Mucosa of gallbladder (tissue), 1 donor: ENCODE measurements around the gene RTL1. TPM values are rescaled to one million over a fixed set of nuclear protein-coding genes. Genes with fewer than 3 reads are reported as not detected.

Source experiments
- DNase-seq: peaks from one replicate; pipeline ENCODE4 v3.0.0-alpha.2; 2020; ENCODE audit warnings: low spot score
- total RNA-seq: library from RNA; stranded (reverse); gene quantifications from one replicate; pipeline ENCODE4 v1.2.1, GENCODE V29; 2021
- donor health status: DM: no; HTN: no; CAD: no.

The RTL1 gene
- total RNA-seq, 1 donor from 2014 or later: 0.09 TPM

GRCh38 chr14:100898935-100899883 lies 4.3 kb downstream of the RTL1 start:
- peak; percentile 34 for DNase-seq

DNA sequence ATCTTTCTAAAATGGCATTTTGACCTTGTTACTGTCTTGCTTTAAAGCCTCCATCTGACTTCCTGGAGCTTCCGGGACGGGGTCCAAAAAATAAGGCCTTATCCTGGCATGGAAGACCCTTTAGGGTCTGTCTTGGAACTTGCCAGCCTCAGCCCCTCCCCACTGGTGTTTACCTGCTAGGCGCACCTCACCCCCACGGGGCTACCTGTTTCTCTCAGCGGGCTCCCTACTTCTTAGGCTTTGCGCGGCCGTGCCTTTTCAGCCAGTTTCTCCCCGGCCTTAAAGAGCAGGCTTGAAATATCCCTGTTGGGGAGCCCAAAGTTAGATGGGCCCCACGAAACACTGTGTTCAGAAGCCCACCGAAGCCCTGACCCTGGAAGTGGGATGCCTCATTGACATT lies 5.1 kb downstream of the RTL1 start:
- peak; percentile 8 for DNase-seq

DNA sequence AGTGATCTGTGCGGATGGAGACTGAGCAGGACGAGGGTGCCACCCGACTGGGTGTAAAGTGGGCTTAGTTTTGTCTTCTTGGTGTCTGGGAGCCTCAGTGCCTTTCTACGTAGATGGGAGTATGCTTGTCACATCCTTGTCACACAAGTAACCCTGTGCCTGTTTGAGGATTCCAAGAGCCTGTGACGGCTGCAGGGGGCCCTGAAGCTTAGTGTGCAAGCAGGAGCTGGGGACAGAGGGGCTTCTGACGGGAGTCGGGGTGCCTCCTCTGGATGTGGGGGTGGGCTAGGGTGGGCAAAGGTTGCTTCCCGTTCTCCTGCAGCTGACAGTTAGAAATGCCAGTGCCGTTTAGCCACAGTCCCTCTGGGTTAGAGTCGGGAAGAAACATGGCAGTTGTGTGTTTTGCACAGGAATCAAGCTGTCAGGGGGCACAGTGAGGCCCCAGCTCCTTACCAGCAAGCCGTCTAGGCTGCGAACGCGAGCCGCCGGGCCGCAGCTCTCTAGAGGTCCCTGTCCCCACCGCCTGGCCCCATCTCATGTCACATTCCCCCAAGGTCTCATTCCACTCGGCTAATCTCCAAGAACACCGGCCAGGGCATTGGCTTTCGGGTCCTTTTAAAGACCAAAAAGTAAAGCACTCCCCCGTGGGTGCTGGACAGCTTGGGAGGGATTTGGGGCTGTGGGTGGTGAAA lies 7.0 kb downstream of the RTL1 start:
- no peak for DNase-seq

GRCh38 chr14:100895411-100895810 lies 8.1 kb downstream of the RTL1 start:
- DNase-seq: no peak

GRCh38 chr14:100894416-100894815 lies 9.1 kb downstream of the RTL1 start:
- DNase-seq: no peak

DNA sequence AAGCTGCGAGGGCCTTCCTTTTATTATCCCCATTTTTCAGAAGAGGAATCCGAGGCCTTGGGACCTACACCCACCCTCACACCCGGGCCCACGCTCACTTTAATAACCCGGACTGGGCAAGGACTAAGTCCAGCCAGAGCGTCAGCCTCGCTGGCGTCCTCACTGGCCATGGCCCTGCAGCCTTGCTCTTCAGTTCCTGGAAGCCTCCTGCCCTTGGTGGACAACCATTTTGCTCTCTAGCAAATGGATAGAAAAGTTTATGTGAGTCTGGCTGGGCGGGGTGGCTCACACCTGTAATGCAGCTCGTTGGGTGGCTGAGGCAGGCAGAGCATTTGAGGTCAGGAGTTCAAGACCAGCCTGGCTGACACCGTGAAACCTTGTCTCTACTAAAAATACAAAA lies 9.8 kb downstream of the RTL1 start:
- no peak for DNase-seq

GRCh38 chr14:100893228-100893601 lies 10.3 kb downstream of the RTL1 start:
- DNase-seq: no peak

DNA sequence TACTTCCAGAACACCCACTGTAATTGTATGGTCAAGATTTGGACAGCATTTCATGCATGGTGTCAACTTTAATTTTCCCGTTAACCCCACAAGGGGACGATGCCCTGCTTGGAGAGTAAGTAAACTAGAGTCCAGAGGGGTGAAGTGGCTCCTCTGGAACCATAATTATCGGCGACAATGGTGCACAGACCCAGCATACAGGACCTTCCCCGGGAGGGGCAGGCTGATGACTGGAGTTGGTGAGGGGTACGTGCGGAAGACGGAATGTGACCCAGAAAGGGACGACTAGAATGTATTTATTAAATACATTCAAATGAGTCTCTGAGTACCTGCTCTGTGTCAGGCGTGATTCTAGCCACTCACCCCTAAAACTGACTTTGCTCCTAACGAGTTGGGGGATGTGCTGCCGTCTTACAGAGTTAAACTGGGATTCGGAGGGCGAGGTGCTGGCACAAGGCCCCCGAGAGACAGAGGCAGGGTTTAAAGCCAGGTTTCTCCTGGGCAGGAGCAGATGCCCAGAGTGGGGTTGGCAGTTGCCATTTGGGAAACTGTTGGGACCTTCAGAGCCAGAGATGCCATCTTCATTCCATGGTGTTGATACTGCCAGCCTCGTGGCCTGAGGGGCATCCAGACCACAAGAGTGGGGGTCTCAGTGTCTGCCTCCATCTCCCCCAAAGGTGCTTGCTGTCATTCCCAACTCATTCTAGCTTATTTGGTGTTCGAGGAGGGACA lies 10.9 kb downstream of the RTL1 start:
- no peak for DNase-seq

DNA sequence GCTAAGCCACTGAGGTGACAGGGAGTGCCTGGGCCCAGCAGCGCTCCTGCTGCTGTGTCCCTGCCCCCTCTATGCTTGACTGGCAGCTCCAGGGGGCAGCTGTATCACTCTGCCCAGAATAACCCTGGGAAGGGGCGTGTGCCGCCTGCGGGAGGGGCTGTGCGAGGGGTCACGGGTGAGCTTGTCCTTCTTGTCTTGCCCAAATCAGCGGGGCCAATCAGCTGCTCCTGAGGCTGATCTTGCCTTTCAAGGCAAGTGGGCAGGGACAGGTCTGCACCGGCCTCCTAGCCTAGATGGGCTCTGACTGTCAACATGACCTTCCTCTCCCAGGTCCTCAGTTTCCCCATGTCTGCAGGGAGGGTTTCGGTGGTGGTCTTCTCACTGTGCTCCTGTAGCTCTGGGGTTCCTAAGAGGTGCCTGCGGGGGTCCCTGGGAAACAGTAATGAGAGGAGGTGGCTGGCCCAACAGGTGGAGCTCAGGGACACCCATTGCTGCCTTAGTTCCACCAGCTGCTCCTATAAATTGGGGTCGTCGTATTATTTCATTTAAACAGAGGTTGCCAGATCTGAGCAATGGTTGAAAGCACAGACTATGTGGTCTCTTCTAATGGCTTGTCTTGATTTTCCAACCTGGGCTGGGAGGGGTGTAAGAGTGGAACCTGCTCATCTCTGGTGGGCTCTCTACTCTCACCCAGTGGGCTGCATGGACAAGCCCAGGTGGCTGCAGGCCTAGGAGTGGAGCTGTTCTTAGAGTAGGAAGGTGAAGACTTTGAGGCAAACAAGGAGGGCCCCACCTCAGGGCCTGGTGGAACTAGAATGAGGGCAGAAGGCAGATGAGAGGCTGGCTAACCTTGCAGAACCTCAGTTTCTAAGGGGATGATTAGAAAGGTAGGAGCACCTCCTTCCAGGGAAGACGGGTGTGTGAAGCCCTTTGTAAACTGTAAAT lies 11.7 kb downstream of the RTL1 start:
- no peak for DNase-seq

GRCh38 chr14:100891051-100891450 lies 12.5 kb downstream of the RTL1 start:
- DNase-seq: no peak

GRCh38 chr14:100890061-100890850 lies 13.3 kb downstream of the RTL1 start:
- DNase-seq: no peak

DNA sequence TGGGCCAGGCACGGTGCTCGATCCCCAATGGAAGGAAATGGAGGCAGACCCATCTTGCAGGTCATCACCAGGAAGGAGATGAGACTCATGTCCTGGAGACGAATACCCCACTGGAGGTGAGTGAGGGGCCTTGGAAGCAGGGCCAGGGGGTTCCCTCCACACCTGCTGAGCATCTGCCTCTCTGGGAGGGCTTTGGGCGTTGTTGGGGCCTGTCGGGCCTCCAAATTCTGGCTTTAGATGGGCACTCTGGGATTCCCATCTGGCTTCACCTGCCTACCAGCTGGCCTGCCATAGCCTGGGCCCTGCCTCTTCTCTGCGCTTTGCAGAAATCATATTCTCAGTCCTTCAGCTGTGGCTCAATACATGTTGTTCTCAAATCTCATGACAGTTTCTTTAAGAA lies 13.9 kb downstream of the RTL1 start:
- no peak for DNase-seq

DNA sequence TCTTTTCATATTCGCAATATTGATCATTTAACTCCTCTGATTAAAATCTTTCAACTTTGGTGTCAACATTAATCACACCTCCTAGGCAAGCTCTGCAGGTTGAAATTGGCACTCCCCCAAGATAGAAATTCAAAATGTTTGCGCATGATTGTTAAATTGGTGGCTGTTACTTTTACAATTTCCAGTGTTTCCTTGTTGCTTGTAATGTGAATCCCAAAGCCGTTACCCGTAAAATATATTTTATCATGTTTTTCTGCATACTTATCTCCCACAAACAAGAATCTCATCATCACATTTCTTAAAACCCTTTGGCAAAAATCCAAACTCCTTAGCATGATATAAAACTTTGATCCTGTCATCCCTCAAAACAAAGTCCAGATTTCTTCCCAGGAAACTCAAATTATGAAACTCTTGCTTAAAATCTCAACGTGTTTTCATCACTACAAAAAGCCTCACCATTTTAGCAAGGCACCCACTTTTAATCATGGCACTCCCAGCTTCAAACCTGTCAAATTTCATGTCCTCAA lies 14.7 kb downstream of the RTL1 start:
- no peak for DNase-seq

- no peak for DNase-seq
These were observed 15.7 kb downstream of the RTL1 start for GRCh38 chr14:100887728-100888335.

- no peak for DNase-seq
These were observed 17.9 kb downstream of the RTL1 start for GRCh38 chr14:100885617-100886016.

- no peak for DNase-seq
These were observed 18.3 kb downstream of the RTL1 start for GRCh38 chr14:100885196-100885595.

DNA sequence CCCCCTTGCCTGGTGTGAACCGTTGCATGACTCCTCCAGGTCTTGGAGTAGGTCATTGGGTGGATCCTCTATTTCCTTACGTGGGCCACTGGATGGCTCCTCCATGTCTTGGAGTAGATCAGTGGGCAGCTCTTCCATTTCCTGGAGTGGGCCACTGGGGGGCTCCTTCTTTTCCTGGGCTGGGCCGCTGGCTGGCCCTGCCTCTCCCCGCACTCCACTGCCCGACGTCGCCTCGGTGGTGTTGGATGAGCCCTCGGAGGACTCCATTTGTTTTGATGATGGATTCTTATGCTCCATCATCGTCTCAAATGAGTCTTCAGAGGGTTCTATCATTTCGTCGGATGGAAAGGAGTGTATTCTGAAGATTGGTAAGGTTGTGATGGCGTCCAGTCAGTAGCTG lies 19.1 kb downstream of the RTL1 start:
- DNase-seq: no peak

- no peak for DNase-seq
These were observed 19.8 kb downstream of the RTL1 start for GRCh38 chr14:100883789-100884101.

DNA sequence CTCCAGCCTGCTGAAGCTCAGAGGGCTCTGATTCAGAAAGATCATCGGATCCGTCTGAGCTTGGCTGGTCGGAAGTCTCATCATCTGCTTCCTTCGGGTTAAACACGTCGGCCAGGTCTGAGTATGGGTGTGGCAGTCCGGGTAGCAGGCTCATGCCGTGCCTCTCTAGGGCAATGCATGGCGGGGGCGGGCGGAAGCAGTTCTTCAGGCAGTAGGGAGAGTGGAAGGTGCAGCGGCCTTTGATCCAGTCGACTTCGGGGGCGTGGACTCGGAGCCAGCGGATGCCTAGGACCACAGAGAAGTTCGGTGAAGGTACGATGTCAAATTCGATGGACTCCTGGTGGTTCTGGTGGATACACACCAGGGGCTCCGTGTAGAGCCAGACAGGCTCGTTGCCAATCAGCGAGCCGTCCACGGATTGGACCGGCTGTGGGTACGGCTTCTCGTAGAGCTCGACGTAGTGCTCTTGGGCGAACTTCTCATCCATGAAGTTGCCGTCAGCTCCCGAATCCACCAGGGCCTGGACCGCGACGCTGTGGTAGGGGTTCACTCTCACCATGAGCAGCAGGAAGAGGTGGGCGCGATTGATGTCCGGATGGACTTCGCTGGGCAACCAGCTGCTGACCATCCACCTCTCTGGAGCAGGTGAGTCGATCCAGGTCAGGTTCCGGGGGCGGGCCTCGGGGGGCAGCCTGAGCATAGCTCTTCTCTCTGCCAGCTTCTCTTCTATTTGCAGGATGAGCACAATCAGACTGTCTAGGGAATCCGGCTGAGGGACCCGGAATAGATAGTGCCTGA lies 20.3 kb downstream of the RTL1 start:
- no peak for DNase-seq
